ENCODE results near the gene PCDHGA5.

DNA sequence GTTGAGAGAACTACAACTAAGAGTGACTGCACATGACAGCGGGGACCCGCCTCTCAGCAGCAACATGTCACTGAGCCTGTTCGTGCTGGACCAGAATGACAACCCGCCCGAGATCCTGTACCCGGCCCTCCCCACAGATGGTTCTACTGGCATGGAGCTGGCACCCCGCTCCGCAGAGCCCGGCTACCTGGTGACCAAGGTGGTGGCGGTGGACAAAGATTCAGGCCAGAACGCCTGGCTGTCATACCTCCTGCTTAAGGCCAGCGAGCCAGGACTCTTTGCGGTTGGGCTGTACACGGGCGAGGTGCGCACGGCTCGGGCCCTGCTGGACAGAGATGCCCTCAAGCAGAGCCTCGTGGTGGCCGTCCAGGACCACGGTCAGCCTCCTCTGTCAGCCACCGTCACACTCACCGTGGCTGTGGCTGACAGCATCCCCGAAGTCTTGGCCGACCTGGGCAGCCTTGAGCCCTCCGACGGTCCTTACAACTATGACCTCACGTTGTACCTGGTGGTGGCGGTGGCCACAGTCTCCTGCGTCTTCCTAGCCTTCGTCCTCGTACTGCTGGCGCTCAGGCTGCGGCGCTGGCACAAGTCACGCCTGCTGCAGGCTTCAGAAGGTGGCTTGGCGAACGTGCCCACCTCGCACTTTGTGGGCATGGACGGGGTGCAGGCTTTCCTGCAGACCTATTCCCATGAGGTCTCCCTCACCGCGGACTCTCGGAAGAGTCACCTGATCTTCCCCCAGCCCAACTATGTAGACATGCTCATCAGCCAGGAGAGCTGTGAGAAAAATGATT, 20.7 kb downstream of the PCDHGA5 start:
- TF ChIP-seq, protein P1, sequence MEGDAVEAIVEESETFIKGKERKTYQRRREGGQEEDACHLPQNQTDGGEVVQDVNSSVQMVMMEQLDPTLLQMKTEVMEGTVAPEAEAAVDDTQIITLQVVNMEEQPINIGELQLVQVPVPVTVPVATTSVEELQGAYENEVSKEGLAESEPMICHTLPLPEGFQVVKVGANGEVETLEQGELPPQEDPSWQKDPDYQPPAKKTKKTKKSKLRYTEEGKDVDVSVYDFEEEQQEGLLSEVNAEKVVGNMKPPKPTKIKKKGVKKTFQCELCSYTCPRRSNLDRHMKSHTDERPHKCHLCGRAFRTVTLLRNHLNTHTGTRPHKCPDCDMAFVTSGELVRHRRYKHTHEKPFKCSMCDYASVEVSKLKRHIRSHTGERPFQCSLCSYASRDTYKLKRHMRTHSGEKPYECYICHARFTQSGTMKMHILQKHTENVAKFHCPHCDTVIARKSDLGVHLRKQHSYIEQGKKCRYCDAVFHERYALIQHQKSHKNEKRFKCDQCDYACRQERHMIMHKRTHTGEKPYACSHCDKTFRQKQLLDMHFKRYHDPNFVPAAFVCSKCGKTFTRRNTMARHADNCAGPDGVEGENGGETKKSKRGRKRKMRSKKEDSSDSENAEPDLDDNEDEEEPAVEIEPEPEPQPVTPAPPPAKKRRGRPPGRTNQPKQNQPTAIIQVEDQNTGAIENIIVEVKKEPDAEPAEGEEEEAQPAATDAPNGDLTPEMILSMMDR (IDR thresholded peaks at IDR 0.05; ENCODE audit: insufficient read depth, low read length): no peak
- no peak for TF ChIP-seq POLR2AphosphoS5 (IDR thresholded peaks at IDR 0.05; ENCODE audit: low read depth)
- TF ChIP-seq, protein P2, sequence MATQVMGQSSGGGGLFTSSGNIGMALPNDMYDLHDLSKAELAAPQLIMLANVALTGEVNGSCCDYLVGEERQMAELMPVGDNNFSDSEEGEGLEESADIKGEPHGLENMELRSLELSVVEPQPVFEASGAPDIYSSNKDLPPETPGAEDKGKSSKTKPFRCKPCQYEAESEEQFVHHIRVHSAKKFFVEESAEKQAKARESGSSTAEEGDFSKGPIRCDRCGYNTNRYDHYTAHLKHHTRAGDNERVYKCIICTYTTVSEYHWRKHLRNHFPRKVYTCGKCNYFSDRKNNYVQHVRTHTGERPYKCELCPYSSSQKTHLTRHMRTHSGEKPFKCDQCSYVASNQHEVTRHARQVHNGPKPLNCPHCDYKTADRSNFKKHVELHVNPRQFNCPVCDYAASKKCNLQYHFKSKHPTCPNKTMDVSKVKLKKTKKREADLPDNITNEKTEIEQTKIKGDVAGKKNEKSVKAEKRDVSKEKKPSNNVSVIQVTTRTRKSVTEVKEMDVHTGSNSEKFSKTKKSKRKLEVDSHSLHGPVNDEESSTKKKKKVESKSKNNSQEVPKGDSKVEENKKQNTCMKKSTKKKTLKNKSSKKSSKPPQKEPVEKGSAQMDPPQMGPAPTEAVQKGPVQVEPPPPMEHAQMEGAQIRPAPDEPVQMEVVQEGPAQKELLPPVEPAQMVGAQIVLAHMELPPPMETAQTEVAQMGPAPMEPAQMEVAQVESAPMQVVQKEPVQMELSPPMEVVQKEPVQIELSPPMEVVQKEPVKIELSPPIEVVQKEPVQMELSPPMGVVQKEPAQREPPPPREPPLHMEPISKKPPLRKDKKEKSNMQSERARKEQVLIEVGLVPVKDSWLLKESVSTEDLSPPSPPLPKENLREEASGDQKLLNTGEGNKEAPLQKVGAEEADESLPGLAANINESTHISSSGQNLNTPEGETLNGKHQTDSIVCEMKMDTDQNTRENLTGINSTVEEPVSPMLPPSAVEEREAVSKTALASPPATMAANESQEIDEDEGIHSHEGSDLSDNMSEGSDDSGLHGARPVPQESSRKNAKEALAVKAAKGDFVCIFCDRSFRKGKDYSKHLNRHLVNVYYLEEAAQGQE (IDR thresholded peaks at IDR 0.05; ENCODE audit: insufficient replicate concordance, low read depth): no peak
